H9 (cell line): ENCODE results near the gene GRIK3. TPM values are rescaled to one million over a fixed set of nuclear protein-coding genes. Genes with fewer than 3 reads are reported as not detected.

Experiments
- DNase-seq: peaks from one replicate; pipeline ENCODE4 v3.0.0-alpha.2; 2017
- H2AFZ ChIP-seq: one replicate; pipeline ENCODE4 v1.6.1; 2013; ENCODE audit warnings: mild to moderate bottlenecking, low read length, control low read depth, moderate library complexity
- H2AK5ac ChIP-seq: 2 replicates; pipeline ENCODE4 v1.6.1; 2013; ENCODE audit warnings: low read length, control low read depth, mixed read lengths; ENCODE audit not compliant: insufficient read length
- H2BK120ac ChIP-seq: one replicate; pipeline ENCODE4 v1.6.1; 2013; ENCODE audit warnings: low read depth, mild to moderate bottlenecking, low read length, control low read depth, inconsistent platforms; ENCODE audit not compliant: poor library complexity, severe bottlenecking
- H2BK12ac ChIP-seq: 2 replicates; pipeline ENCODE4 v1.6.1; 2013; ENCODE audit warnings: low read length, control low read depth, mixed read lengths, low read depth; ENCODE audit not compliant: insufficient read length
- H2BK15ac ChIP-seq: 2 replicates; pipeline ENCODE4 v1.6.1; 2013; ENCODE audit warnings: low read depth, low read length, control low read depth
- H2BK20ac ChIP-seq: one replicate; pipeline ENCODE4 v1.6.1; 2013; ENCODE audit warnings: low read depth, mild to moderate bottlenecking, low read length, control low read depth, inconsistent platforms; ENCODE audit not compliant: poor library complexity, severe bottlenecking
- H2BK5ac ChIP-seq: 2 replicates; pipeline ENCODE4 v1.6.1; 2013; ENCODE audit warnings: low read length, control low read depth, mixed read lengths; ENCODE audit not compliant: insufficient read length
- H3K14ac ChIP-seq: 2 replicates; pipeline ENCODE4 v1.6.1; 2013; ENCODE audit warnings: low read length, control low read depth; ENCODE audit not compliant: insufficient read depth
- H3K18ac ChIP-seq: 2 replicates; pipeline ENCODE4 v1.6.1; 2013; ENCODE audit warnings: low read depth, mild to moderate bottlenecking, mixed read lengths, low read length, control low read depth; ENCODE audit not compliant: insufficient read length
- H3K23ac ChIP-seq: 2 replicates; pipeline ENCODE4 v1.6.1; 2013; ENCODE audit warnings: low read length, control low read depth, mixed read lengths, low read depth; ENCODE audit not compliant: insufficient read length
- H3K23me2 ChIP-seq: 2 replicates; pipeline ENCODE4 v1.6.1; 2013; ENCODE audit warnings: low read depth, mild to moderate bottlenecking, mixed read lengths, low read length, control low read depth; ENCODE audit not compliant: insufficient read length, poor library complexity, severe bottlenecking
- H3K27ac ChIP-seq: 2 replicates; pipeline ENCODE4 v1.5.1; 2013; ENCODE audit warnings: low read length, control low read depth, mixed read lengths, low read depth; ENCODE audit not compliant: insufficient read length
- H3K27me3 ChIP-seq: 2 replicates; pipeline ENCODE4 v1.6.1; 2013; ENCODE audit warnings: low read length, control low read depth, inconsistent platforms; ENCODE audit not compliant: insufficient read depth
- H3K4ac ChIP-seq: 2 replicates; pipeline ENCODE4 v1.6.1; 2013; ENCODE audit warnings: low read depth, mild to moderate bottlenecking, control low read depth, inconsistent platforms, low read length, moderate library complexity
- H3K4me1 ChIP-seq: 2 replicates; pipeline ENCODE4 v1.6.1; 2013; ENCODE audit warnings: low read length, control low read depth, inconsistent platforms; ENCODE audit not compliant: insufficient read depth
- H3K4me2 ChIP-seq: 2 replicates; pipeline ENCODE4 v1.6.1; 2013; ENCODE audit warnings: low read length, control low read depth, mixed read lengths; ENCODE audit not compliant: insufficient read length, insufficient read depth
- H3K56ac ChIP-seq: 2 replicates; pipeline ENCODE4 v1.6.1; 2013; ENCODE audit warnings: low read depth, mild to moderate bottlenecking, mixed read lengths, low read length, control low read depth; ENCODE audit not compliant: insufficient read length
- H3K79me1 ChIP-seq: 2 replicates; pipeline ENCODE4 v1.6.1; 2013; ENCODE audit warnings: low read depth, mild to moderate bottlenecking, moderate library complexity, low read length, control low read depth, inconsistent platforms; ENCODE audit not compliant: insufficient read depth, poor library complexity, severe bottlenecking
- H3K79me2 ChIP-seq: 2 replicates; pipeline ENCODE4 v1.6.1; 2013; ENCODE audit warnings: low read length, control low read depth, inconsistent platforms; ENCODE audit not compliant: insufficient read depth
- H3K9ac ChIP-seq: 2 replicates; pipeline ENCODE4 v1.6.1; 2013; ENCODE audit warnings: low read length, control low read depth, mixed read lengths; ENCODE audit not compliant: insufficient read length; ENCODE audit errors: extremely low read depth
- H3K9me3 ChIP-seq: one replicate; pipeline ENCODE4 v1.6.1; 2013; ENCODE audit warnings: low read depth, low read length, inconsistent platforms; ENCODE audit not compliant: control insufficient read depth
- H3T11ph ChIP-seq: one replicate; pipeline ENCODE4 v1.6.1; 2013; ENCODE audit warnings: mild to moderate bottlenecking, low read length, control low read depth, inconsistent platforms
- H4K20me1 ChIP-seq: one replicate; pipeline ENCODE4 v1.6.1; 2013; ENCODE audit not compliant: control insufficient read depth, insufficient read length, insufficient read depth
- H4K5ac ChIP-seq: 2 replicates; pipeline ENCODE4 v1.6.1; 2013; ENCODE audit warnings: low read depth, mild to moderate bottlenecking, mixed read lengths, low read length, control low read depth; ENCODE audit not compliant: insufficient read length
- H4K8ac ChIP-seq: replicated peaks from 2 replicates; pipeline ENCODE4 v1.6.1; 2013; ENCODE audit warnings: low read length, control low read depth, mixed read lengths, low read depth; ENCODE audit not compliant: insufficient read length
- H4K91ac ChIP-seq: 2 replicates; pipeline ENCODE4 v1.6.1; 2013; ENCODE audit warnings: low read depth, mild to moderate bottlenecking, moderate library complexity, mixed read lengths, low read length, control low read depth; ENCODE audit not compliant: insufficient read length
- H3K27ac Mint-ChIP-seq, 3 experiments: 2 replicates in 2 of 3; 3 replicates in 1 of 3; pipeline ENCODE4 v1.8.0; 2020 to 2021; ENCODE audit warnings: mixed read lengths in 3 of 3, mild to moderate bottlenecking in 1 of 3, moderate library complexity in 1 of 3
- H3K27me3 Mint-ChIP-seq: 2 replicates; pipeline ENCODE4 v1.8.0; 2021; ENCODE audit warnings: low read depth, mild to moderate bottlenecking, moderate library complexity, mixed read lengths
- H3K36me3 Mint-ChIP-seq, 3 experiments: 2 replicates in 2 of 3; 3 replicates in 1 of 3; pipeline ENCODE4 v1.8.0; 2020 to 2021; ENCODE audit warnings: low read depth in 3 of 3, mixed read lengths in 3 of 3; ENCODE audit not compliant: insufficient read depth in 1 of 3
- H3K4me1 Mint-ChIP-seq, 2 experiments: 2 replicates each; pipeline ENCODE4 v1.8.0; 2020; ENCODE audit warnings: mixed read lengths in 2 of 2
- H3K4me3 Mint-ChIP-seq, 2 experiments: 2 replicates in 1 of 2; 3 replicates in 1 of 2; pipeline ENCODE4 v1.8.0; 2020 to 2021; ENCODE audit warnings: mild to moderate bottlenecking in 2 of 2, mixed read lengths in 2 of 2, moderate library complexity in 1 of 2
- H3K9me3 Mint-ChIP-seq, 2 experiments: 2 replicates in 1 of 2; 3 replicates in 1 of 2; pipeline ENCODE4 v1.8.0; 2020; ENCODE audit warnings: mild to moderate bottlenecking in 2 of 2, mixed read lengths in 2 of 2, moderate library complexity in 1 of 2
- WGBS: extraction: QIAGEN DNeasy Blood & Tissue Kit; methylation state at CpG from one replicate; pipeline ENCODE4 v1.1.7; 2013; ENCODE audit warnings: missing lambda C conversion rate, low lambda C conversion rate, mixed read lengths; ENCODE audit not compliant: insufficient read length; ENCODE audit errors: extremely low coverage; 5-methylcytosine and 5-hydroxymethylcytosine counted together
- total RNA-seq: library from RNA; stranded (reverse); gene quantifications from 2 replicates; pipeline ENCODE4 v1.2.1, GENCODE V29; 2021
- TF ChIP-seq, protein P1 (sequence below): fragments of 200-600 bp; sonication (generic); conservative IDR thresholded peaks from 3 replicates; pipeline ENCODE4 v1.8.0; 2021; ENCODE audit warnings: antibody characterized with exemption, mild to moderate bottlenecking

The GRIK3 gene
- total RNA-seq, 1 experiment from 2014 or later = 1.7 TPM

DNA sequence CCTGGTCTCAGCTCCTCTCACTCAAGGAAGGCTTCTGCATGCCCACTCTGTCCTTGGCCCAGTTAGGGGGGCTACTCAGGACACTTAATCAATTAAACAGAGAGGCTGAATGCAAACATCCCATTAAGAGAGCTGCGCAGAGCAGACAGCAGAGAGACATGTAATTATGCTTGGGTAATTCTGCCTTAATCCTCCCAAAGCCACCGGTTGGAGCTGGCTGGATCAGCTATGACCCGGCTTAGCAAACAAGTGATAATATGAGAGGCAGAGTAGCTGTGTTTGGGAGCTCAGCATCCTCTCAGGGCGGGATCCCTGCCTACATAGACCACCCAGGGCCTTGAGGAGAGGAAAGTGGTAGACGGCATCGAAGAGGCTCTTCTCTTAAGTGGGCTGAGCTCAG lies 183.2 kb downstream of the GRIK3 start:
- DNase-seq = no peak
- no peak overlapping the region for H2BK12ac ChIP-seq
- WGBS = no CpG with 5 or more reads among the region's 6 CpGs
- no peak overlapping the region for H3K18ac ChIP-seq
- H4K8ac ChIP-seq = no peak overlapping the region
- H3K4ac ChIP-seq = no peak overlapping the region
- no peaks in the 10 kb centered on the region for H3K79me2 ChIP-seq
- no peak overlapping the region for H2AK5ac ChIP-seq
- H3K23me2 ChIP-seq = no peaks in the 10 kb centered on the region
- Mint-ChIP-seq H3K27ac (peak overlapping the region in 1 of 3 experiments; percentile 52; a peak in 2 of 7 replicates), H3K4me3 (no peak overlapping the region), H3K4me1 (peaks cover 55 to 58% of the 10 kb centered on the region in 2 experiments), H3K36me3 (no peaks in the 10 kb centered on the region), H3K27me3 (peaks cover 8% of the 10 kb centered on the region), H3K9me3 (no peaks in the 10 kb centered on the region; a peak in 1 of 5 replicates)
- no peaks in the 10 kb centered on the region for H3K79me1 ChIP-seq
- no peak overlapping the region for H3K27ac ChIP-seq
- H2BK120ac ChIP-seq = no peak overlapping the region
- H3K4me1 ChIP-seq = peaks cover 8% of the 10 kb centered on the region; the same call in 1 of the 2 replicates
- no peak overlapping the region for H2BK5ac ChIP-seq
- no peak overlapping the region for H4K91ac ChIP-seq
- H3K23ac ChIP-seq = no peak overlapping the region
- H3K27me3 ChIP-seq = no peaks in the 10 kb centered on the region
- no peaks in the 10 kb centered on the region for H4K20me1 ChIP-seq
- H2AFZ ChIP-seq = no peak overlapping the region
- no peak overlapping the region for H2BK20ac ChIP-seq
- H2BK15ac ChIP-seq = no peak overlapping the region
- H3K4me2 ChIP-seq = no peak overlapping the region
- H4K5ac ChIP-seq = no peak overlapping the region
- H3K56ac ChIP-seq = no peak overlapping the region
- no peaks in the 10 kb centered on the region for H3K9me3 ChIP-seq
- no peak overlapping the region for H3K14ac ChIP-seq
- TF ChIP-seq, protein P1, sequence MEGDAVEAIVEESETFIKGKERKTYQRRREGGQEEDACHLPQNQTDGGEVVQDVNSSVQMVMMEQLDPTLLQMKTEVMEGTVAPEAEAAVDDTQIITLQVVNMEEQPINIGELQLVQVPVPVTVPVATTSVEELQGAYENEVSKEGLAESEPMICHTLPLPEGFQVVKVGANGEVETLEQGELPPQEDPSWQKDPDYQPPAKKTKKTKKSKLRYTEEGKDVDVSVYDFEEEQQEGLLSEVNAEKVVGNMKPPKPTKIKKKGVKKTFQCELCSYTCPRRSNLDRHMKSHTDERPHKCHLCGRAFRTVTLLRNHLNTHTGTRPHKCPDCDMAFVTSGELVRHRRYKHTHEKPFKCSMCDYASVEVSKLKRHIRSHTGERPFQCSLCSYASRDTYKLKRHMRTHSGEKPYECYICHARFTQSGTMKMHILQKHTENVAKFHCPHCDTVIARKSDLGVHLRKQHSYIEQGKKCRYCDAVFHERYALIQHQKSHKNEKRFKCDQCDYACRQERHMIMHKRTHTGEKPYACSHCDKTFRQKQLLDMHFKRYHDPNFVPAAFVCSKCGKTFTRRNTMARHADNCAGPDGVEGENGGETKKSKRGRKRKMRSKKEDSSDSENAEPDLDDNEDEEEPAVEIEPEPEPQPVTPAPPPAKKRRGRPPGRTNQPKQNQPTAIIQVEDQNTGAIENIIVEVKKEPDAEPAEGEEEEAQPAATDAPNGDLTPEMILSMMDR = no peak
- no peak overlapping the region for H3K9ac ChIP-seq
- no peak overlapping the region for H3T11ph ChIP-seq
